Measurements from ENCODE around the gene MTFR2. TPM values are rescaled to one million over a fixed set of nuclear protein-coding genes. Genes with fewer than 3 reads are reported as not detected.

MTFR2 gene
- total and polyA plus RNA-seq, 2 of the 13 experiments (the other 11 are each of a cell fraction or from before 2014, with no cell fraction given) = 6.7 to 10.7 TPM

- TF ChIP-seq, protein P1, sequence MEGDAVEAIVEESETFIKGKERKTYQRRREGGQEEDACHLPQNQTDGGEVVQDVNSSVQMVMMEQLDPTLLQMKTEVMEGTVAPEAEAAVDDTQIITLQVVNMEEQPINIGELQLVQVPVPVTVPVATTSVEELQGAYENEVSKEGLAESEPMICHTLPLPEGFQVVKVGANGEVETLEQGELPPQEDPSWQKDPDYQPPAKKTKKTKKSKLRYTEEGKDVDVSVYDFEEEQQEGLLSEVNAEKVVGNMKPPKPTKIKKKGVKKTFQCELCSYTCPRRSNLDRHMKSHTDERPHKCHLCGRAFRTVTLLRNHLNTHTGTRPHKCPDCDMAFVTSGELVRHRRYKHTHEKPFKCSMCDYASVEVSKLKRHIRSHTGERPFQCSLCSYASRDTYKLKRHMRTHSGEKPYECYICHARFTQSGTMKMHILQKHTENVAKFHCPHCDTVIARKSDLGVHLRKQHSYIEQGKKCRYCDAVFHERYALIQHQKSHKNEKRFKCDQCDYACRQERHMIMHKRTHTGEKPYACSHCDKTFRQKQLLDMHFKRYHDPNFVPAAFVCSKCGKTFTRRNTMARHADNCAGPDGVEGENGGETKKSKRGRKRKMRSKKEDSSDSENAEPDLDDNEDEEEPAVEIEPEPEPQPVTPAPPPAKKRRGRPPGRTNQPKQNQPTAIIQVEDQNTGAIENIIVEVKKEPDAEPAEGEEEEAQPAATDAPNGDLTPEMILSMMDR (CRISPR knock-in tag; IDR thresholded peaks at IDR 0.05) = 0 out of 2 replicates have a peak, but pooled peaks have one; percentile 3
- TF ChIP-seq ZBTB26 (CRISPR knock-in tag; IDR thresholded peaks at IDR 0.05; ENCODE audit: borderline replicate concordance) (no peak), SNAPC2 (CRISPR knock-in tag; IDR thresholded peaks at IDR 0.05) (no peak), SOX5 (CRISPR knock-in tag; IDR thresholded peaks at IDR 0.05; ENCODE audit: borderline replicate concordance) (no peak), RAD21 (CRISPR knock-in tag; IDR thresholded peaks at IDR 0.05) (no peak; the same call in 1 of the 2 replicates), SAP130 (CRISPR knock-in tag; IDR thresholded peaks at IDR 0.05; ENCODE audit: low read depth) (peak; percentile 73; the same call in 1 of the 2 replicates), AGO2 (optimal IDR thresholded peaks at IDR 0.05; ENCODE audit: low read depth, low read length) (no peak), STAG1 (CRISPR knock-in tag; IDR thresholded peaks at IDR 0.05) (no peak), ZNF337 (CRISPR knock-in tag; IDR thresholded peaks at IDR 0.05; ENCODE audit: borderline replicate concordance, low read depth) (no peak; the same call in 1 of the 2 replicates), ZNF17 (CRISPR knock-in tag; IDR thresholded peaks at IDR 0.05) (no peak), SRSF4 (IDR thresholded peaks at IDR 0.05; ENCODE audit: low read depth, low read length, poor library complexity, severe bottlenecking) (no peak), ZNF598 (CRISPR knock-in tag; IDR thresholded peaks at IDR 0.05; ENCODE audit: borderline replicate concordance) (peak; percentile 81), NKX3-1 (CRISPR knock-in tag; IDR thresholded peaks at IDR 0.05) (peak; percentile 41; the same call in 1 of the 2 replicates), FLYWCH1 (CRISPR knock-in tag; IDR thresholded peaks at IDR 0.05) (no peak), GTF2F1 (IDR thresholded peaks at IDR 0.05; ENCODE audit: low read length) (no peak), ATAD3A (CRISPR knock-in tag; IDR thresholded peaks at IDR 0.05) (no peak), ZFY (CRISPR knock-in tag; IDR thresholded peaks at IDR 0.05) (no peak), SRSF9 (IDR thresholded peaks at IDR 0.05; ENCODE audit: borderline replicate concordance, insufficient read depth, low read depth, low read length, poor library complexity, severe bottlenecking) (no peak)
- TF ChIP-seq, protein P2, sequence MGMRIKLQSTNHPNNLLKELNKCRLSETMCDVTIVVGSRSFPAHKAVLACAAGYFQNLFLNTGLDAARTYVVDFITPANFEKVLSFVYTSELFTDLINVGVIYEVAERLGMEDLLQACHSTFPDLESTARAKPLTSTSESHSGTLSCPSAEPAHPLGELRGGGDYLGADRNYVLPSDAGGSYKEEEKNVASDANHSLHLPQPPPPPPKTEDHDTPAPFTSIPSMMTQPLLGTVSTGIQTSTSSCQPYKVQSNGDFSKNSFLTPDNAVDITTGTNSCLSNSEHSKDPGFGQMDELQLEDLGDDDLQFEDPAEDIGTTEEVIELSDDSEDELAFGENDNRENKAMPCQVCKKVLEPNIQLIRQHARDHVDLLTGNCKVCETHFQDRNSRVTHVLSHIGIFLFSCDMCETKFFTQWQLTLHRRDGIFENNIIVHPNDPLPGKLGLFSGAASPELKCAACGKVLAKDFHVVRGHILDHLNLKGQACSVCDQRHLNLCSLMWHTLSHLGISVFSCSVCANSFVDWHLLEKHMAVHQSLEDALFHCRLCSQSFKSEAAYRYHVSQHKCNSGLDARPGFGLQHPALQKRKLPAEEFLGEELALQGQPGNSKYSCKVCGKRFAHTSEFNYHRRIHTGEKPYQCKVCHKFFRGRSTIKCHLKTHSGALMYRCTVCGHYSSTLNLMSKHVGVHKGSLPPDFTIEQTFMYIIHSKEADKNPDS (CRISPR knock-in tag; IDR thresholded peaks at IDR 0.05) = no peak; the same call in 1 of the 2 replicates
- TF ChIP-seq, protein P3, sequence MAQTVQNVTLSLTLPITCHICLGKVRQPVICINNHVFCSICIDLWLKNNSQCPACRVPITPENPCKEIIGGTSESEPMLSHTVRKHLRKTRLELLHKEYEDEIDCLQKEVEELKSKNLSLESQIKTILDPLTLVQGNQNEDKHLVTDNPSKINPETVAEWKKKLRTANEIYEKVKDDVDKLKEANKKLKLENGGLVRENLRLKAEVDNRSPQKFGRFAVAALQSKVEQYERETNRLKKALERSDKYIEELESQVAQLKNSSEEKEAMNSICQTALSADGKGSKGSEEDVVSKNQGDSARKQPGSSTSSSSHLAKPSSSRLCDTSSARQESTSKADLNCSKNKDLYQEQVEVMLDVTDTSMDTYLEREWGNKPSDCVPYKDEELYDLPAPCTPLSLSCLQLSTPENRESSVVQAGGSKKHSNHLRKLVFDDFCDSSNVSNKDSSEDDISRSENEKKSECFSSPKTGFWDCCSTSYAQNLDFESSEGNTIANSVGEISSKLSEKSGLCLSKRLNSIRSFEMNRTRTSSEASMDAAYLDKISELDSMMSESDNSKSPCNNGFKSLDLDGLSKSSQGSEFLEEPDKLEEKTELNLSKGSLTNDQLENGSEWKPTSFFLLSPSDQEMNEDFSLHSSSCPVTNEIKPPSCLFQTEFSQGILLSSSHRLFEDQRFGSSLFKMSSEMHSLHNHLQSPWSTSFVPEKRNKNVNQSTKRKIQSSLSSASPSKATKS (CRISPR knock-in tag; IDR thresholded peaks at IDR 0.05) = no peak; the same call in 1 of the 2 replicates
Measured at GRCh38 chr6:136288566-136289326, 38.6 kb upstream of the MTFR2 start (continued).

Data from HepG2 (cell line).